Dermis microvascular lymphatic vessel endothelial cell (primary cell): ENCODE data around the gene PRRC2C. TPM values are rescaled to one million over a fixed set of nuclear protein-coding genes. Genes with fewer than 3 reads are reported as not detected.

Experiments
- DNase-seq, 2 donors: peaks; one replicate each; pipeline versions ENCODE4 v3.0.0 to v3.0.0-alpha.2; 2010; ENCODE audit warnings: low read depth in 2 of 2
- total RNA-seq: library from RNA; depleted of rRNA; stranded (reverse); fragments of >200 nt; gene quantifications from 2 replicates; pipeline ENCODE4 v1.2.1, GENCODE V29; 2014

Gene PRRC2C
- total RNA-seq, 1 donor from 2014 or later = 30.6 TPM

- DNase-seq = no peak
Measured at GRCh38 chr1:171635661-171636060, 150.3 kb downstream of the PRRC2C start.

DNA sequence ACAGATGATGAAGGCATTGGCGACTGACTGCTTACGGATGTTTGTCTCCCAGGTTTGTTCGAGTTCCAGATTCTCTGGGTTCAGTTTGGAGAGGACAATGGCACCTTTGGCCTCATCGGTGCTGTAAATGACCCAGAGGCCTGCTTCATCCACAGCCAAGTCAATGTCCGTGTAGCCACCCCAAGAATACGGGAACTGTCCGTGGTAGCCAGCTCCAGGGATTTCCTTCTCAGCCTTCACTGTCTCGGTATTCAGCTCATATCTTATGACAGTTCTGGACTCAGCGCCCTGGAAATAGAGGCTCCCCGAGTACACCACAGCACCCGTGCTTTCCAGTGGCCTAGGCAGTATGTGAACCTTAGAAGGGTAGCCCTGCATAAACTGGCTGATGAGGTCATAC lies 150.8 kb downstream of the PRRC2C start:
- no peak for DNase-seq

DNA sequence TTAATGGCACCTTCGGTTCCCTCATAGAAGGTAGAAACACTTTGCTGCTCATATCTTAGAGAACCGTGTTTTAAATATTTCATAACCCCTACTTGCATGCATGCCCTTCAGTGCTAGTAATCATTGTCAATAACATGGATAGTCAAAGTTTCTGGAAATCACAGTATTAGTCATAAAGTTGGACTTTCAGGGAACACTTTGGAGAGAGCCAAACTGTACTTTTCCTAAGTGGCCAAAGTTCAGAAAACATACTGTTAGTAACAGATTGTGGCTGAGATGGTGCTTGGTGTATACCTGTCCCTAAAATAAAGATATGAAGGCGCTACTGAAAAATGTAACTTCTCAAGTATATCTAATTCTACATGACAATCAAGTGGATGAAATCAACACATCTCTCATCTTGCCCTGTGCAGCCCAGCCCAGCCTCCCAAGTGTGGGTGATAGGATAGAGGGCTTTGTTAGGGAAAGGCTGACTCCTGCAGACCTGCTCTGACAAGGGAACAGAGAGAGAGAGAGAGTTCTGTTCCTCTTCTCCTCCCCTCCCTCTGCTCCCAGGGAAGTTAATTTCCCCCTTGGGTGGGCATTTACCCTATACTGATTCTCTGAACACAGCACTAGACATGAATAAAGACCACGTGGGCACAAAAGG lies 152.7 kb downstream of the PRRC2C start:
- DNase-seq = no peak

DNA sequence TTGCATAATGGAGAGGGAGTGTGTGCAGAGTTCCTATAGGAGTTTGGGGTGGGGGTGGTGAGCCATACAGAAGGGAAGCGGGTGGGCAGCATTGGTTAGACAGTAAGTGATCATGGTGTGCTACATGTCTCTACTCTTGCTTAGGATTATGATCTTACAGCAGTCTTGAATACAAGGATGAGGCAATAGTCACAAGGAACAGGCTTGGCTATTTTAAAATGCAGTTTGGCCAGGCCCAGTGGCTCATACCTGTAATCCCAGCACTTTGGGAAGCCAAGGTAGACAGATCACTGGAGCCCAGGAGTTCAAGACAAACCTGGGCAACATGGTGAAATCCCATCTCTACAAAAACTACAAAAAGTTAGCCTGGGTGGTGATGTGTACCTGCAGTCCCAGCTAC lies 154.9 kb downstream of the PRRC2C start:
- DNase-seq = no peak

GRCh38 chr1:171641076-171641864 lies 155.9 kb downstream of the PRRC2C start:
- no peak for DNase-seq

DNA sequence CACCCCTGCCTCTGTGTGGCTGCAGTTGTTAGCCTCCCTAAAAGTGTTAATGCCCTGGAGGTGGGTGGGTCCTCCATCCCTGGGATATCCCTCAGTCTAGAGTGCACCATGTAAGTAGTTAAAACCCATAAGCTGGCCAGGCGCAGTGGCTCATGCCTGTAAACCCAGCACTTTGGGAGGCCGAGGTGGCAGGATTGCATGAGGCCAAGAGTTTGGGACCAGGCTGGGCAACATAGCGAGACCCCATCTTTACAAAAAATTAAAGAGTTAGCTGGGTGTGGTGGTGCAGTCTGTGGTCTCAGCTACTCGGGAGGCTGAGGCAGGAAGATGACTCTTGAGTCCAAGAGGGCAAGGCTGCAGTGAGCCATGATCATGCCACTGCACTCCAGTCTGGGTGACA lies 156.9 kb downstream of the PRRC2C start:
- DNase-seq = no peak

Other genes with a start within 250 kb of the PRRC2C start
- gene FMO1, start 237.0 kb upstream of the PRRC2C start, total RNA-seq = not detected in 2 replicates
- 0.51 and 0.63 TPM in 2 replicates for gene FMO4, start 171.3 kb upstream of the PRRC2C start, total RNA-seq
- not detected in 2 replicates for gene MYOCOS, start 136.7 kb downstream of the PRRC2C start, total RNA-seq
- not detected in 2 replicates for gene MYOC, start 167.2 kb downstream of the PRRC2C start, total RNA-seq